GM13976 (cell line): Measurements from ENCODE around the gene HSPB2.
"Not testable (repeated sequence)": the region's sequence is repeated elsewhere in the genome, so short reads cannot be mapped to it uniquely, and the experiment has no call there.

Source experiments
- DNase-seq: peaks from one replicate; pipeline ENCODE4 v3.0.0; 2012; ENCODE audit warnings: low spot score
- in situ Hi-C: fragments of 300-500 bp; cut with MboI; formaldehyde crosslinking; loops from one replicate; pipeline ENCODE4 v1.12.0; 2022; ENCODE audit warnings: low sequenced_read_pairs, mixed read lengths, inconsistent platforms; ENCODE audit not compliant: unreplicated experiment
- TF ChIP-seq, protein P1 (sequence below): IDR thresholded peaks from 2 replicates; pipeline ENCODE4 v1.5.1; 2012; ENCODE audit warnings: borderline replicate concordance, mild to moderate bottlenecking; ENCODE audit not compliant: insufficient read depth; ENCODE audit errors: extremely low read depth, missing control alignments, control extremely low read depth

HSPB2 gene

DNA sequence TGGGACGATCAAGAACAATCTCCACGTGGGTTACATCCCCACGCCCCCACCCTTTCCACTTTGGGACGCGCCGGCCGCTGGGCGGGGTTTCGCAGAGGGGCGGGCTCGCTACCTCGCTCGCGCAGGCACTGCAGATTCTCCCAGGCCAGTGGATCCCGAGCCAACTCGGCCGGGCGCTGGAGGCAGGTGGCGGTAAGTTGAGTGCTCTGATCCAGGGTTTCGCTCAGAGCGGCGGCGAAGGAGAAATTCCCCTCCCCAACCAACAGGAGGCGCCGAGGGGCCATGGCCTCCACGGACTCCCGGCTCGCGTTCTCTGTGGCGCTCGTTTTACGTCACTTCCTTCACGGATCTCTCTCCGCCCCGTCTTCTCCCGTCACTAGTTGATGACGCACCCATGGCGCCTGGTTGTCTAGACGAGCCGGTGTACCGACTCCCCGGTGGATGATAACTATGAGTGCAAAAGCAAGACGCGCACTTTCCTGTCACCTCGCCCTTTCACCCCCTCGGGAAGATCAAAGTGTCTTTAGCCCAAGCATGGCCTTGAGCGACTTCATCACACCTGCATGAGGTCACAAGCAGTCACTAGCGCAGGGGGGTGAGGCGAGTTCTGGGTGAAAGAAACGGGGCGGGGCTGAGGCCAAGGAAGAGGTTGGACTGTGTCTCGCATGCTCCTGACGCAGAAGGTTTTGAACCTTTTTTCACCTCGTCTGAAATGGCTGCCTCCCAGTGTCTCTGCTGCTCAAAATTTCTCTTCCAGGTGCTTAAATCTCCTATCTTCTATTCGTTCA, 33.5 kb upstream of the HSPB2 start, which contains the start of the genes CFAP68 and FDXACB1:
Gene CFAP68, plus strand, starts transcription at position 693 of the 788 bp plus-strand sequence. Its CDS starts 20 bp downstream, at position 713.
Gene FDXACB1, minus strand, starts transcription at position 317 of the 788 bp plus-strand sequence. Its CDS starts 33 bp downstream, at position 284.
- in situ Hi-C loops = no loop called here
- peak; percentile 93 for DNase-seq
- TF ChIP-seq, protein P1, sequence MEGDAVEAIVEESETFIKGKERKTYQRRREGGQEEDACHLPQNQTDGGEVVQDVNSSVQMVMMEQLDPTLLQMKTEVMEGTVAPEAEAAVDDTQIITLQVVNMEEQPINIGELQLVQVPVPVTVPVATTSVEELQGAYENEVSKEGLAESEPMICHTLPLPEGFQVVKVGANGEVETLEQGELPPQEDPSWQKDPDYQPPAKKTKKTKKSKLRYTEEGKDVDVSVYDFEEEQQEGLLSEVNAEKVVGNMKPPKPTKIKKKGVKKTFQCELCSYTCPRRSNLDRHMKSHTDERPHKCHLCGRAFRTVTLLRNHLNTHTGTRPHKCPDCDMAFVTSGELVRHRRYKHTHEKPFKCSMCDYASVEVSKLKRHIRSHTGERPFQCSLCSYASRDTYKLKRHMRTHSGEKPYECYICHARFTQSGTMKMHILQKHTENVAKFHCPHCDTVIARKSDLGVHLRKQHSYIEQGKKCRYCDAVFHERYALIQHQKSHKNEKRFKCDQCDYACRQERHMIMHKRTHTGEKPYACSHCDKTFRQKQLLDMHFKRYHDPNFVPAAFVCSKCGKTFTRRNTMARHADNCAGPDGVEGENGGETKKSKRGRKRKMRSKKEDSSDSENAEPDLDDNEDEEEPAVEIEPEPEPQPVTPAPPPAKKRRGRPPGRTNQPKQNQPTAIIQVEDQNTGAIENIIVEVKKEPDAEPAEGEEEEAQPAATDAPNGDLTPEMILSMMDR = peak; percentile 89

DNA sequence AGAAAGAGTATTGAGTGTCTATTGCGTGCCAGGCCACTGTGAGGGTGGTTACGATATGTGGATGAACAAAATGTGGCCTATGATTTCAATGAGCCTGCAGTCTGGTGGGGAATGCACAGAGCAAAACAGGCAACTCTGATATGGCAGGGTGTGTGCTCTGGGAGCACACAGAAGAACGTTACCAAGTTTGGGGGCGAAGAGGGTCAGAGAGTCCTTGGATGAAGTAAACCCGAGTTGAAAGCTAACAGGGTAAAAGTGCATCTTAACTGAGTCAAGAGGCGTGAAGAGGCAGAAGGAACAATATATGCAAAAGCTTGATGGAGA, 32.9 kb upstream of the HSPB2 start:
- in situ Hi-C loops = no loop called here
- TF ChIP-seq, protein P1 = no peak
- no peak for DNase-seq

DNA sequence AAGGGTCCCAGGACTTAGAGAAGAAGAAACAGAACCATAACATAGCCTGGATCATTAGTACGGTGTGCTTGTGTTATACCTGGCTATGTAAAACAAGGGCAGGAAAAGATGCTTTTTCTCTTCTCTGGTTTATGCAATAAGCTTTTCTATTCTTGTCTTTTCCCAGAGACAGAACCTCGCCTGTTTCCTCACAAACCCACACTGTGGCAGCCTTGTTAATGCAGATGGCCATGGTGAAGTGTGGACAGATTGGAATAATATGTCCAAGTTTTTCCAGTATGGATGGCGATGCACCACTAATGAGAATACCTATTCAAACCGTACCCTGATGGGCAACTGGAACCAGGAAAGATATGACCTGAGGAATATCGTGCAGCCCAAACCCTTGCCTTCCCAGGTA, 30.3 kb upstream of the HSPB2 start:
- DNase-seq = no peak
- in situ Hi-C loops = no loop called here
- TF ChIP-seq, protein P1 = no peak

DNA sequence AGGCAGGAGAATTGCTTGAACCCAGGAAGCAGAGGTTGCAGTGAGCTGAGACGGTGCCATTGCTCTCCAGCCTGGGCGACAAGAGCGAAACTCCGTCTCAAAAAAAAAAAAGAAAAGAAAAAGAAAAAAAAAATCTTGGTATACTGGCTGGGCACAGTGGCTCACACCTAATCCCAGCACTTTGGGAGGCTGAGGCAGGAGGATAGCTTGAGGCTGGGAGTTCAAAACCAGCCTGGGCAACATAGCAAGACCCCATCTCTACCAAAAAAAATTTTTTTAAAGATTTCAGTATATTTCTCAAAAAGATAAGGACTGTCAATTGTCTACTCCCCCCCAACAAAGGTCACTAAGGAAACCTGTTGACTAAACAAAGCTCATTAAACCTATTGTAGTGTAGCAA, 27.5 kb upstream of the HSPB2 start:
- in situ Hi-C loops, DNase-seq: not testable (repeated sequence)

DNA sequence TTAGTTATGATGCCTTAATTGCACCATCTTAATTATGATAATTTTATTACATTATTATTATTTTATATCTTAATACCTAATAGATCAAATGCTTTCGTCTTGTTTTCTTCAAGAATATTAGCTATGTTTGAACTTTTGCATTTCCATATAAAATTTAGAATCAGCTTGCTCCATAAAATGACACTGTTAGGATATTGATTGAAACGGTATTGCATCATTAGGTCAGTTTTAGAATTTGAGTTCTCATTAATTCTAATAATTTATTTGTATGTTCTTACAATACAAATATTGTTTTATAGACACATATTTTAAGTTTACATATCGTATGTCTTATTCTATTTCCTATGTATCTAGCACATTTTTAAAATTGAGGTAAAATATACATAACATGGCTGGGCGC, 26.5 kb upstream of the HSPB2 start:
- in situ Hi-C loops = no loop called here
- no peak for DNase-seq
- TF ChIP-seq, protein P1 = no peak

DNA sequence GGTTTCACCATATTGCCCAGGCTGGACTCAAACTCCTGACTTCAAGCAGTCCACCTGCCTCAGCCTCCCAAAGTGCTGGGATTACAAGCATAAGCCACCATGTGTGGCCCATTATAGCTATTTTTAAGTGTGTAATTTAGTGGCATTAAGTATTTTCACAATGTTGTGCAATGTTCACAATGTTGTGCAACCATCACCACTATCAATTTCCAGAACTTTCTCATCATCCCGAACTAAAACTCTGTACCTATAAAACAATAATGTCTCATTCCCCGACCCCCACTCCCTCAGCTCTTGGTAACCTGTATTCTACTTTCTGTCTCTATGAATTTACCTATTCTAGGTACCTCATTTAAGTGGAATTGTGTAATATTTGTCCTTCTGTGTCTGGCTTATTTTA, 25.7 kb upstream of the HSPB2 start:
- in situ Hi-C loops = no loop called here
- TF ChIP-seq, protein P1 = no peak
- DNase-seq = no peak

DNA sequence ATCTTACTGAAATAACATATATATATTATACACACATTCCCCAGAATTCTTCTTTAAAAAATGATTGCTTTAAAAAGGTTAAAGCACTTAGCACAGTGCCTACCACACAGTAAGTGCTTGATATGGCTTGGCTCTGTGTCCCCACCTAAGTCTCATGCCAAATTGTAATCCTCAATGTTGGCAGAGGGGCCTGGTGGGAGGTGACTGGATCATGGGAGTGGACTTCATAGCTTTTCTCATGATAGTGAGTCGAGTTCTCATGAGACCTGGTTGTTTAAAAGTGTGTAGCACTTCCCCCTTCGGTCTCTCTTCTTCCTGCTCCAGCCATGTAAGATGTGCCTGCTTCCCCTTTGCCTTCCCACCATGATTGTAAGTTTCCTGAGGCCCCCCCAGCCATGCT, 7.1 kb upstream of the HSPB2 start:
- TF ChIP-seq, protein P1 = no peak
- in situ Hi-C loops = no loop called here
- DNase-seq = no peak
